Endothelial cell of umbilical vein (primary cell): ENCODE measurements around the gene SLC23A2. TPM values are rescaled to one million over a fixed set of nuclear protein-coding genes. Genes with fewer than 3 reads are reported as not detected.
"Not testable (repeated sequence)": the region's sequence is repeated elsewhere in the genome, so short reads cannot be mapped to it uniquely, and the experiment has no call there.

Experiments
- BruUV-seq: library from RNA; stranded (reverse); fragments of 400-500 nt; replicated peaks from 2 replicates; lab custom pipeline; 2021; lab: Mats Ljungman, UMichigan
- CTCF ChIA-PET: fragments of 300-600, 350-600 bp; sonication (Branson Sonifier 250); formaldehyde crosslinking; loops from one replicate; lab custom pipeline; 2021; ENCODE audit warnings: antibody characterized with exemption, inconsistent platforms; lab: Charles Lee
- POLR2A ChIA-PET: fragments of 300-600, 350-600 bp; sonication (Branson Sonifier 250); formaldehyde crosslinking; loops from one replicate; lab custom pipeline; 2021; ENCODE audit warnings: antibody characterized with exemption, inconsistent platforms; lab: Charles Lee
- DNase-seq: peaks from one replicate; pipeline ENCODE4 v3.0.0-alpha.2; 2011; ENCODE audit warnings: low read depth, low spot score
- FAIRE-seq: peaks from 2 replicates; lab custom pipeline; 2011; peaks lifted over from hg19 to GRCh38; lab: Jason Lieb, UNC
- H2AFZ ChIP-seq: 2 replicates; pipeline ENCODE4 v1.6.0; 2012; ENCODE audit warnings: low read depth, low read length, control low read depth, inconsistent platforms
- H3K27ac ChIP-seq: 2 replicates; pipeline ENCODE4 v1.5.1; 2011; ENCODE audit warnings: low read depth, mild to moderate bottlenecking, control low read depth, low read length, moderate library complexity; ENCODE audit not compliant: insufficient read depth
- H3K27me3 ChIP-seq, 2 experiments: 2 replicates each; pipeline versions ENCODE4 v1.6.0 to v1.6.1; 2011; ENCODE audit warnings: low read length in 2 of 2, mixed read lengths in 1 of 2; ENCODE audit not compliant: control insufficient read depth in 2 of 2, insufficient read depth in 2 of 2
- H3K36me3 ChIP-seq, 2 experiments: 2 replicates in 1 of 2; 3 replicates in 1 of 2; pipeline ENCODE4 v1.5.1; 2011; ENCODE audit warnings: low read length in 2 of 2, mild to moderate bottlenecking in 1 of 2, moderate library complexity in 1 of 2; ENCODE audit not compliant: control insufficient read depth in 2 of 2, insufficient read depth in 2 of 2; ENCODE audit errors: extremely low read depth in 1 of 2
- H3K4me1 ChIP-seq: 3 replicates; pipeline ENCODE4 v1.5.1; 2011; ENCODE audit warnings: mild to moderate bottlenecking, low read length; ENCODE audit not compliant: control insufficient read depth, insufficient read depth; ENCODE audit errors: extremely low read depth
- H3K4me2 ChIP-seq: 2 replicates; pipeline ENCODE4 v1.6.1; 2011; ENCODE audit warnings: low read length, control low read depth, mixed read lengths; ENCODE audit not compliant: insufficient read depth
- H3K4me3 ChIP-seq, 3 experiments: fragments of 200-600 bp in 1 of 3; sonication (generic), shearing (Covaris generic) in 1 of 3; replicated peaks in 1 of 3; 2 replicates each; pipeline ENCODE4 v1.5.1; 2011 to 2016; ENCODE audit warnings: control low read depth in 3 of 3, low read length in 3 of 3, mild to moderate bottlenecking in 2 of 3, inconsistent platforms in 1 of 3, low read depth in 1 of 3, moderate library complexity in 1 of 3; ENCODE audit not compliant: insufficient read depth in 1 of 3
- H3K79me2 ChIP-seq: 2 replicates; pipeline ENCODE4 v1.6.0; 2012; ENCODE audit warnings: low read length, inconsistent platforms; ENCODE audit not compliant: control insufficient read depth, insufficient read depth
- H3K9ac ChIP-seq: replicated peaks from 2 replicates; pipeline ENCODE3; 2011; ENCODE audit warnings: low read length, control low read depth; ENCODE audit not compliant: insufficient read depth; ENCODE audit errors: extremely low read depth
- H3K9me1 ChIP-seq: replicated peaks from 3 replicates; pipeline ENCODE4 v1.6.0; 2011; ENCODE audit warnings: mild to moderate bottlenecking, low read length; ENCODE audit not compliant: control insufficient read depth, insufficient read depth; ENCODE audit errors: extremely low read depth
- H3K9me3 ChIP-seq: replicated peaks from 2 replicates; pipeline ENCODE4 v1.5.1; 2012; ENCODE audit warnings: low read length, inconsistent platforms; ENCODE audit not compliant: control insufficient read depth, insufficient read depth
- H4K20me1 ChIP-seq: replicated peaks from 2 replicates; pipeline ENCODE3; 2011; ENCODE audit warnings: mild to moderate bottlenecking, low read length; ENCODE audit not compliant: control insufficient read depth, insufficient read depth; ENCODE audit errors: extremely low read depth
- EZH2 ChIP-seq: IDR thresholded peaks from 2 replicates; pipeline ENCODE4 v1.6.1; 2012; ENCODE audit warnings: borderline replicate concordance, low read depth, mild to moderate bottlenecking, moderate library complexity, low read length, inconsistent platforms; ENCODE audit not compliant: severe bottlenecking
- FOS ChIP-seq: IDR thresholded peaks from 2 replicates; pipeline ENCODE4 v1.6.1; 2011; ENCODE audit warnings: mild to moderate bottlenecking, low read length, moderate library complexity, borderline replicate concordance; ENCODE audit not compliant: insufficient read depth
- GATA2 ChIP-seq: IDR thresholded peaks from 2 replicates; pipeline ENCODE4 v1.7.0; 2011; ENCODE audit warnings: low read depth, mild to moderate bottlenecking, moderate library complexity, mixed read lengths, low read length; ENCODE audit not compliant: insufficient read length, insufficient read depth
- JUN ChIP-seq: IDR thresholded peaks from 2 replicates; pipeline ENCODE4 v1.6.1; 2011; ENCODE audit warnings: borderline replicate concordance, low read depth; ENCODE audit not compliant: insufficient read length, insufficient read depth
- MYC ChIP-seq: IDR thresholded peaks from one replicate; pipeline ENCODE4 v1.6.1; 2011; ENCODE audit warnings: mild to moderate bottlenecking, low read depth, low read length
- POLR2A ChIP-seq: IDR thresholded peaks from 2 replicates; pipeline ENCODE4 v1.6.1; 2012; ENCODE audit warnings: low read depth, mild to moderate bottlenecking, control low read depth, low read length
- POLR2AphosphoS5 ChIP-seq: IDR thresholded peaks from 2 replicates; pipeline ENCODE4 v1.6.1; 2012; ENCODE audit warnings: low read depth, mild to moderate bottlenecking, control low read depth, low read length, moderate library complexity; ENCODE audit not compliant: insufficient read depth
- dilution Hi-C: fragments of 300-500 bp; cut with MboI; formaldehyde crosslinking; loops from one replicate; pipeline ENCODE4 v1.15.0; 2019; ENCODE audit warnings: low sequenced_read_pairs; ENCODE audit not compliant: extremely low pct_ligation_motif_present
- intact Hi-C: fragments of 100-400 bp; cut with micrococcal nuclease; formaldehyde crosslinking; loops from one replicate; pipeline ENCODE4 v1.10.0; 2022
- polyA plus RNA-seq, 4 experiments: library from polyadenylated mRNA; depleted of rRNA in 3 of 4; stranded (reverse) in 3 of 4; unstranded in 1 of 4; fragments of >200 nt; gene quantifications; 2 replicates each; pipeline versions ENCODE4 v1.2.1 to v1.2.3, GENCODE V29; 2011 to 2012; ENCODE audit warnings: missing spikeins in 1 of 4
- total RNA-seq: library from RNA; stranded (reverse); gene quantifications from 2 replicates; pipeline ENCODE4 v1.2.3, GENCODE V29; 2021
- TF ChIP-seq, protein P1 (sequence below): IDR thresholded peaks from 2 replicates; pipeline ENCODE4 v1.6.1; 2011; ENCODE audit not compliant: insufficient read depth, insufficient read length
- TF ChIP-seq, protein P2 (sequence below), 2 donors: IDR thresholded peaks; 1 replicate in 1 of 2; 2 replicates in 1 of 2; pipeline ENCODE4 v1.5.1; 2011; ENCODE audit warnings: low read length in 2 of 2, mild to moderate bottlenecking in 2 of 2, moderate library complexity in 2 of 2, control low read depth in 1 of 2, inconsistent platforms in 1 of 2, low read depth in 1 of 2; ENCODE audit not compliant: insufficient read depth in 1 of 2; ENCODE audit errors: extremely low read depth in 1 of 2

The SLC23A2 gene
- total and polyA plus RNA-seq, 2 donors (not counting 3 experiments of a cell fraction or from before 2014, with no cell fraction given) = 24.4 to 24.5 TPM

DNA sequence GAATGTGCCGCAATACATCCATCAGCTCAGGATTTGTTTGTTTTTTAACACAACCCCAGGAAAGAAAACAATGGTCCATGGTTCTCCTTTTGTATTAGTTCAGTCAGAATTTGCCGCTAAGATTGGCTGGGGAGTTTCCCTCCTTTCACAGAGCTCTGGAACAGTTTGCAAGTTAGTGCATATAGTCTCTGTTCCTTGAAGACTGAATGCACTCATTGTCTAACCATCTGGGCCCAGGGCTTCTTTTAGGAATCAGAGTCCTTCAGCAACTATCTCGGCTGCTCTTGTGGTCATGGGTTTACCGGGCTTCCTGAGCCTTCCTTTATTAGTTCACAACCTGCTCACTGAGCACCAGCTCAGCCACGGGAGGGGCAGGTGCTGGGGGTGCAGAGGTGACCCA lies 121.3 kb downstream of the SLC23A2 start:
- TF ChIP-seq, protein P1, sequence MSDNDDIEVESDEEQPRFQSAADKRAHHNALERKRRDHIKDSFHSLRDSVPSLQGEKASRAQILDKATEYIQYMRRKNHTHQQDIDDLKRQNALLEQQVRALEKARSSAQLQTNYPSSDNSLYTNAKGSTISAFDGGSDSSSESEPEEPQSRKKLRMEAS = no peak
- no peak for TF ChIP-seq MYC
- no peak for TF ChIP-seq EZH2
- no peak for TF ChIP-seq POLR2AphosphoS5
- no peak for TF ChIP-seq POLR2A
- TF ChIP-seq FOS = no peak
- TF ChIP-seq JUN = no peak
- TF ChIP-seq GATA2 = no peak
- TF ChIP-seq, protein P2, sequence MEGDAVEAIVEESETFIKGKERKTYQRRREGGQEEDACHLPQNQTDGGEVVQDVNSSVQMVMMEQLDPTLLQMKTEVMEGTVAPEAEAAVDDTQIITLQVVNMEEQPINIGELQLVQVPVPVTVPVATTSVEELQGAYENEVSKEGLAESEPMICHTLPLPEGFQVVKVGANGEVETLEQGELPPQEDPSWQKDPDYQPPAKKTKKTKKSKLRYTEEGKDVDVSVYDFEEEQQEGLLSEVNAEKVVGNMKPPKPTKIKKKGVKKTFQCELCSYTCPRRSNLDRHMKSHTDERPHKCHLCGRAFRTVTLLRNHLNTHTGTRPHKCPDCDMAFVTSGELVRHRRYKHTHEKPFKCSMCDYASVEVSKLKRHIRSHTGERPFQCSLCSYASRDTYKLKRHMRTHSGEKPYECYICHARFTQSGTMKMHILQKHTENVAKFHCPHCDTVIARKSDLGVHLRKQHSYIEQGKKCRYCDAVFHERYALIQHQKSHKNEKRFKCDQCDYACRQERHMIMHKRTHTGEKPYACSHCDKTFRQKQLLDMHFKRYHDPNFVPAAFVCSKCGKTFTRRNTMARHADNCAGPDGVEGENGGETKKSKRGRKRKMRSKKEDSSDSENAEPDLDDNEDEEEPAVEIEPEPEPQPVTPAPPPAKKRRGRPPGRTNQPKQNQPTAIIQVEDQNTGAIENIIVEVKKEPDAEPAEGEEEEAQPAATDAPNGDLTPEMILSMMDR (IDR thresholded peaks at IDR 0.05; ENCODE audit: extremely low read depth in 1 of 2, insufficient read depth in 1 of 2, low read depth in 1 of 2, low read length in 2 of 2) = no peak
- DNase-seq = no peak
- Histone ChIP-seq H3K36me3 (peaks cover 3% of the 10 kb centered on the region in 2 experiments), H3K9ac (no peak overlapping the region), H3K9me1 (no peaks in the 10 kb centered on the region), H3K27me3 (no peaks in the 10 kb centered on the region), H3K9me3 (no peaks in the 10 kb centered on the region), H3K27ac (no peak overlapping the region), H3K79me2 (no peaks in the 10 kb centered on the region), H3K4me1 (no peaks in the 10 kb centered on the region), H4K20me1 (no peaks in the 10 kb centered on the region), H3K4me3 (no peak overlapping the region), H2AFZ (no peak overlapping the region), H3K4me2 (no peak overlapping the region)
- no peak for FAIRE-seq
- intact Hi-C loops = no loop called here
- ChIA-PET POLR2A (no interaction called here), CTCF (no interaction called here)
- BruUV-seq = no TSS peak
- dilution Hi-C loops = no loop called here

DNA sequence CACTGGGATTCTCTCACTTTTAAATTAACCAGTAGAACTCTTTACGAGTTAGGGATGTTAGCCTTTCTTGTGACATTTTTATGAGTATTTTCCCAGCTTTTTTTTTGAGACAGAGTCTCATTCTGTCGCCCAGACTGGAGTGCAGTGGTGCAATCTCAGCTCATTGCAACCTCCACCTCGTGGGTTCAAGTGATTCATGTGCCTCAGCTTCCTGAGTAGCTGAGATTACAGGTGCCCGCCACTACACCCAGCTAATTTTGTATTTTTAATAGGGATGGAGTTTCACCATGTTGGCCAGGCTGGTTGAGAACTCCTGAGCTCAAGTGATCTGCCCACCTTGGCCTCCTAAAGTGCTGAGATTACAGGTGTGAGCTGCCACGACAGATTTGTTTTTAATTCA lies 123.2 kb downstream of the SLC23A2 start:
- H3K27me3 ChIP-seq, H3K4me1 ChIP-seq, H3K4me3 ChIP-seq, H3K9me1 ChIP-seq, dilution Hi-C loops, POLR2A ChIA-PET, H3K27ac ChIP-seq, DNase-seq, H3K9ac ChIP-seq, intact Hi-C loops, H3K79me2 ChIP-seq, H3K36me3 ChIP-seq, H2AFZ ChIP-seq, BruUV-seq, H3K4me2 ChIP-seq, H3K9me3 ChIP-seq, H4K20me1 ChIP-seq, FAIRE-seq: not testable (repeated sequence)
- CTCF ChIA-PET = interaction anchor here (1.3 to 2.1 kb wide), 6 partner anchors 13 to 177 kb away, joined by 3 to 8 read pairs (median 4); no protein-coding TSS in a partner anchor
